H1 (cell line): Measurements from ENCODE around the gene KRTAP10-3. TPM values are rescaled to one million over a fixed set of nuclear protein-coding genes. Genes with fewer than 3 reads are reported as not detected.

Source experiments
- CTCF ChIA-PET: fragments of 300-600 bp; sonication (Branson Sonifier 250); formaldehyde crosslinking; loops from one replicate; lab custom pipeline; 2021; ENCODE audit not compliant: partially characterized antibody; lab: Charles Lee
- POLR2A ChIA-PET: fragments of 300-600 bp; sonication (Branson Sonifier 250); formaldehyde crosslinking; loops from one replicate; lab custom pipeline; 2021; ENCODE audit warnings: inconsistent platforms; ENCODE audit not compliant: partially characterized antibody; lab: Charles Lee
- DNase-seq, 2 experiments: peaks; one replicate each; pipeline versions ENCODE4 v3.0.0 to v3.0.0-alpha.2; 2010 to 2022; ENCODE audit warnings: low spot score in 2 of 2, low read depth in 1 of 2, mixed read lengths in 1 of 2
- FAIRE-seq: peaks from 2 replicates; lab custom pipeline; 2011; peaks lifted over from hg19 to GRCh38; lab: Jason Lieb, UNC
- H2AFZ ChIP-seq: 2 replicates; pipeline ENCODE4 v1.8.1; 2012; ENCODE audit warnings: low read length, inconsistent platforms
- H2AK5ac ChIP-seq: 2 replicates; pipeline ENCODE4 v1.6.1; 2013; ENCODE audit warnings: low read depth, low read length
- H2BK120ac ChIP-seq: replicated peaks from 2 replicates; pipeline ENCODE3; 2013; ENCODE audit warnings: low read depth, low read length, inconsistent platforms
- H2BK12ac ChIP-seq: 2 replicates; pipeline ENCODE4 v1.6.1; 2013; ENCODE audit warnings: low read depth, low read length
- H2BK15ac ChIP-seq: 2 replicates; pipeline ENCODE4 v1.6.1; 2013; ENCODE audit warnings: low read length
- H2BK20ac ChIP-seq: 2 replicates; pipeline ENCODE4 v1.6.1; 2013; ENCODE audit warnings: low read length
- H2BK5ac ChIP-seq: 2 replicates; pipeline ENCODE4 v1.6.1; 2013; ENCODE audit warnings: low read depth, low read length
- H3K14ac ChIP-seq: 2 replicates; pipeline ENCODE4 v1.6.1; 2013; ENCODE audit warnings: inconsistent platforms; ENCODE audit not compliant: insufficient read length
- H3K18ac ChIP-seq: 2 replicates; pipeline ENCODE4 v1.6.1; 2013; ENCODE audit warnings: low read length; ENCODE audit errors: extremely low read depth
- H3K23ac ChIP-seq: 2 replicates; pipeline ENCODE4 v1.6.1; 2013; ENCODE audit warnings: inconsistent platforms; ENCODE audit not compliant: insufficient read length
- H3K23me2 ChIP-seq: 2 replicates; pipeline ENCODE4 v1.6.1; 2013; ENCODE audit warnings: low read depth, low read length
- H3K27ac ChIP-seq: 2 replicates; pipeline ENCODE4 v1.6.1; 2011; ENCODE audit warnings: low read depth, low read length, inconsistent platforms
- H3K27me3 ChIP-seq, 4 experiments: replicated peaks in 1 of 4; 1 replicate in 1 of 4; 2 replicates in 3 of 4; pipeline versions ENCODE4 v1.6.1 to v1.8.1; 2011 to 2013; ENCODE audit warnings: low read length in 3 of 4, mild to moderate bottlenecking in 3 of 4, inconsistent platforms in 2 of 4, mixed read lengths in 2 of 4, moderate library complexity in 1 of 4; ENCODE audit not compliant: control insufficient read depth in 3 of 4, insufficient read depth in 3 of 4; ENCODE audit errors: extremely low read depth in 1 of 4
- H3K36me3 ChIP-seq, 4 experiments: 2 replicates each; pipeline versions ENCODE4 v1.6.1 to v1.8.1; 2011 to 2013; ENCODE audit warnings: mild to moderate bottlenecking in 4 of 4, low read length in 3 of 4, moderate library complexity in 2 of 4, control low read depth in 1 of 4, inconsistent platforms in 1 of 4; ENCODE audit not compliant: insufficient read depth in 4 of 4, control insufficient read depth in 2 of 4
- H3K4ac ChIP-seq: replicated peaks from 2 replicates; pipeline ENCODE3; 2013; ENCODE audit warnings: low read length, low read depth, mixed read lengths, inconsistent platforms; ENCODE audit not compliant: insufficient read length
- H3K4me1 ChIP-seq, 4 experiments: replicated peaks in 1 of 4; 1 replicate in 1 of 4; 2 replicates in 3 of 4; pipeline versions ENCODE4 v1.6.1 to v1.8.1; 2011 to 2013; ENCODE audit warnings: low read length in 3 of 4, inconsistent platforms in 2 of 4, mixed read lengths in 1 of 4; ENCODE audit not compliant: insufficient read depth in 4 of 4, control insufficient read depth in 3 of 4
- H3K4me2 ChIP-seq, 2 experiments: 2 replicates each; pipeline versions ENCODE4 v1.6.1 to v1.8.1; 2011 to 2013; ENCODE audit warnings: low read depth in 2 of 2, low read length in 2 of 2, control low read depth in 1 of 2, inconsistent platforms in 1 of 2, mild to moderate bottlenecking in 1 of 2; ENCODE audit not compliant: insufficient read depth in 1 of 2
- H3K4me3 ChIP-seq, 4 experiments: fragments of 200-600, 300-600 bp in 1 of 4; sonication (generic), shearing (Covaris generic), sonication (Bioruptor Twin) in 1 of 4; 2 replicates each; pipeline versions ENCODE4 v1.5.1 to v1.8.1; 2011 to 2016; ENCODE audit warnings: low read length in 4 of 4, low read depth in 3 of 4, control low read depth in 2 of 4, inconsistent platforms in 2 of 4, mild to moderate bottlenecking in 2 of 4, mixed read lengths in 1 of 4, moderate library complexity in 1 of 4; ENCODE audit not compliant: insufficient read depth in 2 of 4; ENCODE audit errors: extremely low read depth in 1 of 4
- H3K56ac ChIP-seq: replicated peaks from 2 replicates; pipeline ENCODE3; 2013; ENCODE audit warnings: low read depth, mild to moderate bottlenecking, mixed read lengths, low read length, inconsistent platforms; ENCODE audit not compliant: insufficient read length
- H3K79me1 ChIP-seq: 2 replicates; pipeline ENCODE4 v1.6.1; 2013; ENCODE audit warnings: low read depth, low read length, control low read depth
- H3K79me2 ChIP-seq, 2 experiments: 2 replicates each; pipeline versions ENCODE4 v1.6.1 to v1.8.1; 2012 to 2013; ENCODE audit warnings: low read length in 2 of 2, mild to moderate bottlenecking in 2 of 2, inconsistent platforms in 1 of 2; ENCODE audit not compliant: insufficient read depth in 2 of 2, control insufficient read depth in 1 of 2
- H3K9ac ChIP-seq, 4 experiments: replicated peaks in 1 of 4; 1 replicate in 1 of 4; 2 replicates in 3 of 4; pipeline versions ENCODE4 v1.6.1 to v1.8.1; 2011 to 2013; ENCODE audit warnings: low read depth in 3 of 4, low read length in 3 of 4, control low read depth in 2 of 4, mild to moderate bottlenecking in 2 of 4, moderate library complexity in 2 of 4, inconsistent platforms in 1 of 4; ENCODE audit errors: extremely low read depth in 1 of 4
- H3K9me3 ChIP-seq, 2 experiments: 2 replicates each; pipeline versions ENCODE4 v1.6.1 to v1.8.1; 2012 to 2013; ENCODE audit warnings: mild to moderate bottlenecking in 2 of 2, moderate library complexity in 2 of 2, control low read depth in 1 of 2, inconsistent platforms in 1 of 2, low read depth in 1 of 2, low read length in 1 of 2, mixed read lengths in 1 of 2; ENCODE audit not compliant: insufficient read depth in 2 of 2
- H4K20me1 ChIP-seq, 2 experiments: replicated peaks in 1 of 2; 2 replicates each; pipeline versions ENCODE3 to v1.8.1; 2011 to 2013; ENCODE audit warnings: inconsistent platforms in 2 of 2, low read length in 2 of 2, mild to moderate bottlenecking in 1 of 2; ENCODE audit not compliant: insufficient read depth in 2 of 2, control insufficient read depth in 1 of 2
- H4K5ac ChIP-seq: 2 replicates; pipeline ENCODE4 v1.6.1; 2013; ENCODE audit warnings: low read length, low read depth, mixed read lengths, inconsistent platforms; ENCODE audit not compliant: insufficient read length
- H4K8ac ChIP-seq: 2 replicates; pipeline ENCODE4 v1.8.0; 2013; ENCODE audit warnings: mild to moderate bottlenecking, moderate library complexity, low read length, inconsistent platforms; ENCODE audit not compliant: insufficient read depth; ENCODE audit errors: extremely low read depth
- H4K91ac ChIP-seq: replicated peaks from 2 replicates; pipeline ENCODE3; 2013; ENCODE audit warnings: low read length, mixed read lengths, inconsistent platforms; ENCODE audit not compliant: insufficient read length
- GTF2F1 ChIP-seq: IDR thresholded peaks from 2 replicates; pipeline ENCODE4 v1.6.1; 2012; ENCODE audit warnings: low read depth, low read length, improper control_type of control experiment, borderline replicate concordance
- RXRA ChIP-seq: IDR thresholded peaks from 2 replicates; pipeline ENCODE4 v1.6.1; 2011; ENCODE audit warnings: low read depth, mild to moderate bottlenecking, low read length, moderate library complexity; ENCODE audit not compliant: insufficient read depth
- TAF1 ChIP-seq: IDR thresholded peaks from 2 replicates; pipeline ENCODE4 v1.6.1; 2011; ENCODE audit warnings: mild to moderate bottlenecking, low read depth, low read length
- TAF7 ChIP-seq: optimal IDR thresholded peaks from 2 replicates; pipeline ENCODE3; 2011; ENCODE audit warnings: low read depth, mild to moderate bottlenecking, inconsistent platforms, low read length, moderate library complexity, borderline replicate concordance
- WGBS, 2 experiments: shearing (Covaris generic) in 1 of 2; methylation state at CpG; one replicate each; pipeline versions ENCODE4 v1.1.6 to v1.1.7; 2013 to 2015; ENCODE audit warnings: low lambda C conversion rate in 2 of 2, mixed read lengths in 2 of 2, inconsistent platforms in 1 of 2, low coverage in 1 of 2, missing lambda C conversion rate in 1 of 2; ENCODE audit not compliant: insufficient replicate concordance in 2 of 2, insufficient coverage in 1 of 2, insufficient read length in 1 of 2; ENCODE audit errors: extremely low coverage in 1 of 2, missing lambda C conversion rate in 1 of 2; 5-methylcytosine and 5-hydroxymethylcytosine counted together
- polyA plus RNA-seq, 7 experiments: library from polyadenylated mRNA; depleted of rRNA in 3 of 7; stranded (reverse) in 5 of 7; unstranded in 2 of 7; fragments of >200 nt in 5 of 7; fragments of 200-250 nt in 2 of 7; gene quantifications; 1 replicate in 5 of 7; 2 replicates in 1 of 7; 4 replicates in 1 of 7; pipeline versions ENCODE4 v1.2.1 to v1.2.3, GENCODE V29; 2011 to 2013; ENCODE audit warnings: missing spikeins in 2 of 7, mixed read lengths in 2 of 7
- total RNA-seq: library from RNA; stranded (reverse); fragmentation: NEBNext Ultra II Directional; extraction: Animal tissue kit (Norgen Biotek cat#: 25700); gene quantifications from 2 replicates; pipeline ENCODE4 v1.2.1, GENCODE V29; 2021

KRTAP10-3 gene
- total and polyA plus RNA-seq, 2 of the 8 experiments (the other 6 are each of a cell fraction or from before 2014, with no cell fraction given), result not detected

- Histone ChIP-seq H3K79me1 (no peaks in the 10 kb centered on the region), H2BK5ac (no peak overlapping the region), H4K8ac (no peak overlapping the region), H3K9me3 (no peaks in the 10 kb centered on the region), H3K18ac (no peak overlapping the region), H2BK15ac (no peak overlapping the region), H3K4ac (no peak overlapping the region), H3K36me3 (no peaks in the 10 kb centered on the region), H3K14ac (no peak overlapping the region), H2AFZ (no peak overlapping the region), H4K91ac (no peak overlapping the region), H3K56ac (no peak overlapping the region), H3K4me3 (no peak overlapping the region), H3K9ac (no peak overlapping the region), H2BK20ac (no peak overlapping the region), H3K4me1 (peaks cover 0 to 3% (median 0%) of the 10 kb centered on the region in 4 experiments; a peak in 1 of 7 replicates), H2BK120ac (no peak overlapping the region), H2AK5ac (no peak overlapping the region), H3K79me2 (no peaks in the 10 kb centered on the region), H3K27me3 (no peaks in the 10 kb centered on the region), H3K23ac (no peak overlapping the region), H4K20me1 (peaks cover 0 to 2% of the 10 kb centered on the region in 2 experiments), H3K27ac (no peak overlapping the region), H4K5ac (no peak overlapping the region), H3K23me2 (peaks cover 4% of the 10 kb centered on the region; the same call in 1 of the 2 replicates), H2BK12ac (no peak overlapping the region), H3K4me2 (no peak overlapping the region)
- no peak for TF ChIP-seq TAF1
- TF ChIP-seq TAF7, result no peak
- no peak for TF ChIP-seq GTF2F1
- no peak for TF ChIP-seq RXRA
- 92% methylated on average over 16 of the region's 16 CpGs; no CpG with 5 or more reads in 1 of the 2 experiments for WGBS, 2 experiments
- DNase-seq (no peak), FAIRE-seq (no peak)
- ChIA-PET CTCF (interaction anchor here (0.6 to 1.6 kb wide), 4 partner anchors 12 to 730 kb away, joined by 3 to 10 read pairs (median 3); no protein-coding TSS in a partner anchor), POLR2A (interaction anchor here (1.0 to 1.9 kb wide), 2 partner anchors 12 to 16 kb away, joined by 3 to 6 read pairs; no protein-coding TSS in a partner anchor)
These were observed 25.9 kb downstream of the KRTAP10-3 start for GRCh38 chr21:44532712-44533111.
